HepG2 (cell line): ENCODE data around the gene ZNF132. TPM values are rescaled to one million over a fixed set of nuclear protein-coding genes. Genes with fewer than 3 reads are reported as not detected.

ENCODE experiments used
- ETV6 ChIP-seq: sonication (generic); formaldehyde crosslinking; conservative IDR thresholded peaks from 2 replicates; pipeline ENCODE4 v1.4.0; 2020; ENCODE audit warnings: missing genetic modification reagents
- GATAD2A ChIP-seq: IDR thresholded peaks from 2 replicates; pipeline ENCODE4 v1.6.1; 2016
- HNF1A ChIP-seq, 2 experiments: sonication (generic) in 1 of 2; formaldehyde crosslinking in 1 of 2; IDR thresholded peaks; 2 replicates each; pipeline versions ENCODE4 v1.4.0 to v1.6.1; 2016 to 2020; ENCODE audit warnings: borderline replicate concordance in 1 of 2, low read depth in 1 of 2, mild to moderate bottlenecking in 1 of 2, missing genetic modification reagents in 1 of 2
- IRF1 ChIP-seq: sonication (generic); formaldehyde crosslinking; IDR thresholded peaks from 2 replicates; pipeline ENCODE4 v1.4.0; 2020; ENCODE audit warnings: low read depth, mild to moderate bottlenecking, missing genetic modification reagents
- KLF13 ChIP-seq: sonication (generic); formaldehyde crosslinking; IDR thresholded peaks from 2 replicates; pipeline ENCODE4 v1.4.0; 2020; ENCODE audit warnings: mild to moderate bottlenecking, missing genetic modification reagents
- MAFF ChIP-seq: IDR thresholded peaks from 2 replicates; pipeline ENCODE4 v1.6.1; 2011; ENCODE audit warnings: low read depth, low read length, improper control_type of control experiment
- MBD4 ChIP-seq: IDR thresholded peaks from 2 replicates; pipeline ENCODE4 v1.6.1; 2012; ENCODE audit warnings: low read length, inconsistent platforms, borderline replicate concordance
- MZF1 ChIP-seq: sonication (generic); formaldehyde crosslinking; IDR thresholded peaks from 2 replicates; pipeline ENCODE4 v1.8.1; 2023; ENCODE audit warnings: mild to moderate bottlenecking, missing genetic modification reagents, borderline replicate concordance
- NFYB ChIP-seq: sonication (generic); formaldehyde crosslinking; IDR thresholded peaks from 2 replicates; pipeline ENCODE4 v1.4.0; 2020; ENCODE audit warnings: missing genetic modification reagents
- PHF5A ChIP-seq: IDR thresholded peaks from one replicate; pipeline ENCODE4 v1.6.1; 2018; ENCODE audit warnings: low read depth, missing genetic modification reagents; ENCODE audit not compliant: unreplicated experiment
- SKI ChIP-seq: fragments of 450-650 bp; IDR thresholded peaks from one replicate; pipeline ENCODE4 v1.6.1; 2018; ENCODE audit warnings: mild to moderate bottlenecking; ENCODE audit not compliant: partially characterized antibody
- SMARCC2 ChIP-seq: fragments of 450-650 bp; IDR thresholded peaks from 2 replicates; pipeline ENCODE4 v1.6.1; 2017; ENCODE audit warnings: antibody characterized with exemption, mild to moderate bottlenecking
- THAP7 ChIP-seq: sonication (generic); formaldehyde crosslinking; IDR thresholded peaks from 2 replicates; pipeline ENCODE4 v1.8.1; 2023; ENCODE audit warnings: mild to moderate bottlenecking, missing genetic modification reagents
- ZBTB25 ChIP-seq: IDR thresholded peaks from 2 replicates; pipeline ENCODE4 v1.6.1; 2018; ENCODE audit warnings: missing genetic modification reagents
- ZNF143 ChIP-seq: sonication (generic); formaldehyde crosslinking; IDR thresholded peaks from 2 replicates; pipeline ENCODE4 v1.4.0; 2020; ENCODE audit warnings: missing genetic modification reagents
- ZNF317 ChIP-seq: sonication (generic); formaldehyde crosslinking; IDR thresholded peaks from 2 replicates; pipeline ENCODE4 v1.5.0; 2020; ENCODE audit warnings: mild to moderate bottlenecking, missing genetic modification reagents
- ZNF343 ChIP-seq: sonication (generic); formaldehyde crosslinking; IDR thresholded peaks from 2 replicates; pipeline ENCODE4 v1.4.0; 2020; ENCODE audit warnings: mild to moderate bottlenecking, missing genetic modification reagents
- ZNF414 ChIP-seq: sonication (generic); formaldehyde crosslinking; IDR thresholded peaks from 2 replicates; pipeline ENCODE4 v1.5.0; 2020; ENCODE audit warnings: missing genetic modification reagents
- ZNF597 ChIP-seq: sonication (generic); formaldehyde crosslinking; IDR thresholded peaks from 2 replicates; pipeline ENCODE4 v1.5.0; 2020; ENCODE audit warnings: missing genetic modification reagents
- ZNF782 ChIP-seq: sonication (generic); formaldehyde crosslinking; IDR thresholded peaks from 2 replicates; pipeline ENCODE4 v1.4.0; 2020; ENCODE audit warnings: missing genetic modification reagents, mild to moderate bottlenecking, borderline replicate concordance
- ZNF883 ChIP-seq: sonication (generic); formaldehyde crosslinking; IDR thresholded peaks from 2 replicates; pipeline ENCODE4 v1.5.1; 2020; ENCODE audit warnings: mild to moderate bottlenecking, missing genetic modification reagents; ENCODE audit errors: not compliant biosample characterization
- polyA plus RNA-seq, 8 experiments: library from polyadenylated mRNA; depleted of rRNA in 3 of 8; stranded (reverse) in 7 of 8; unstranded in 1 of 8; fragments of >200 nt; fragmentation: Illumina TruSeq in 4 of 8; extraction: Trizol in 4 of 8; gene quantifications; 2 replicates each; pipeline versions ENCODE4 v1.2.1 to v1.2.3, GENCODE V29; 2011 to 2016; ENCODE audit warnings: low read depth in 4 of 8, missing spikeins in 1 of 8, mixed read lengths in 1 of 8; ENCODE audit not compliant: insufficient read depth in 1 of 8
- total RNA-seq, 5 experiments: library from RNA; depleted of rRNA; stranded (reverse); fragments of >200 nt; fragmentation: Illumina TruSeq; extraction: Trizol; gene quantifications; 2 replicates each; pipeline ENCODE4 v1.2.3, GENCODE V29; 2016; ENCODE audit warnings: low read depth in 1 of 5

Gene ZNF132
- total and polyA plus RNA-seq, 2 of the 13 experiments (the other 11 are each of a cell fraction or from before 2014, with no cell fraction given), result not detected

- TF ChIP-seq ZBTB25 (CRISPR knock-in tag) (peak; percentile 39; the same call in 1 of the 2 replicates), HNF1A (IDR thresholded peaks at IDR 0.05; ENCODE audit: low read depth) (no peak), HNF1A (CRISPR knock-in tag; IDR thresholded peaks at IDR 0.05; ENCODE audit: borderline replicate concordance) (peak; percentile 35; the same call in 1 of the 2 replicates), MZF1 (CRISPR knock-in tag) (no peak), ETV6 (CRISPR knock-in tag) (no peak), NFYB (CRISPR knock-in tag) (peak; percentile 92), SKI (no peak), IRF1 (CRISPR knock-in tag) (no peak), PHF5A (CRISPR knock-in tag) (no peak), ZNF782 (CRISPR knock-in tag) (no peak), ZNF343 (CRISPR knock-in tag) (0 out of 2 replicates have a peak, but pooled peaks have one; percentile 32), ZNF414 (no peak), THAP7 (CRISPR knock-in tag) (no peak), KLF13 (CRISPR knock-in tag) (no peak), ZNF143 (peak; percentile 94), SMARCC2 (no peak), MBD4 (no peak), ZNF883 (CRISPR knock-in tag) (no peak), ZNF317 (no peak), GATAD2A (CRISPR knock-in tag) (no peak), MAFF (no peak), ZNF597 (CRISPR knock-in tag) (no peak)
Measured at GRCh38 chr19:58466760-58467589, 27.0 kb upstream of the ZNF132 start, which contains the start of gene ZNF324 (continued).
